Activated CD4-positive, alpha-beta T cell treated with anti-CD3 and anti-CD28 coated beads, Interleukin-2, amount 10 ng/mL, durations not matched to agents 7 days and 5 days (primary cell): ENCODE data around the gene FKBP5. TPM values are rescaled to one million over a fixed set of nuclear protein-coding genes. Genes with fewer than 3 reads are reported as not detected.

Source experiments
- CTCF ChIA-PET: fragments of 350-600 bp; sonication (Branson Sonifier 250); formaldehyde crosslinking; loops from one replicate; lab custom pipeline; 2021; ENCODE audit warnings: antibody characterized with exemption; lab: Charles Lee
- POLR2A ChIA-PET: fragments of 350-600 bp; sonication (Branson Sonifier 250); formaldehyde crosslinking; loops from one replicate; lab custom pipeline; 2021; ENCODE audit warnings: antibody characterized with exemption; lab: Charles Lee
- DNase-seq: peaks from one replicate; pipeline ENCODE4 v3.0.0-alpha.2; 2020
- H3K27ac Mint-ChIP-seq: one replicate; pipeline ENCODE4 v1.8.0; 2021; ENCODE audit warnings: mild to moderate bottlenecking, moderate library complexity, mixed read lengths
- H3K27me3 Mint-ChIP-seq: one replicate; pipeline ENCODE4 v1.8.0; 2021; ENCODE audit warnings: mixed read lengths
- H3K36me3 Mint-ChIP-seq: one replicate; pipeline ENCODE4 v1.8.0; 2021; ENCODE audit warnings: low read depth, mixed read lengths
- H3K4me1 Mint-ChIP-seq: one replicate; pipeline ENCODE4 v1.8.0; 2021; ENCODE audit warnings: mixed read lengths
- H3K4me3 Mint-ChIP-seq: one replicate; pipeline ENCODE4 v1.8.0; 2021; ENCODE audit warnings: mild to moderate bottlenecking, moderate library complexity, mixed read lengths
- H3K9me3 Mint-ChIP-seq: one replicate; pipeline ENCODE4 v1.8.0; 2021; ENCODE audit warnings: mixed read lengths
- total RNA-seq, 2 experiments: library from RNA; stranded (reverse); gene quantifications; one replicate each; pipeline ENCODE4 v1.2.3, GENCODE V29; 2021

FKBP5 gene
- total RNA-seq, 2 experiments from 2014 or later, result 94.2 to 100 TPM

DNA sequence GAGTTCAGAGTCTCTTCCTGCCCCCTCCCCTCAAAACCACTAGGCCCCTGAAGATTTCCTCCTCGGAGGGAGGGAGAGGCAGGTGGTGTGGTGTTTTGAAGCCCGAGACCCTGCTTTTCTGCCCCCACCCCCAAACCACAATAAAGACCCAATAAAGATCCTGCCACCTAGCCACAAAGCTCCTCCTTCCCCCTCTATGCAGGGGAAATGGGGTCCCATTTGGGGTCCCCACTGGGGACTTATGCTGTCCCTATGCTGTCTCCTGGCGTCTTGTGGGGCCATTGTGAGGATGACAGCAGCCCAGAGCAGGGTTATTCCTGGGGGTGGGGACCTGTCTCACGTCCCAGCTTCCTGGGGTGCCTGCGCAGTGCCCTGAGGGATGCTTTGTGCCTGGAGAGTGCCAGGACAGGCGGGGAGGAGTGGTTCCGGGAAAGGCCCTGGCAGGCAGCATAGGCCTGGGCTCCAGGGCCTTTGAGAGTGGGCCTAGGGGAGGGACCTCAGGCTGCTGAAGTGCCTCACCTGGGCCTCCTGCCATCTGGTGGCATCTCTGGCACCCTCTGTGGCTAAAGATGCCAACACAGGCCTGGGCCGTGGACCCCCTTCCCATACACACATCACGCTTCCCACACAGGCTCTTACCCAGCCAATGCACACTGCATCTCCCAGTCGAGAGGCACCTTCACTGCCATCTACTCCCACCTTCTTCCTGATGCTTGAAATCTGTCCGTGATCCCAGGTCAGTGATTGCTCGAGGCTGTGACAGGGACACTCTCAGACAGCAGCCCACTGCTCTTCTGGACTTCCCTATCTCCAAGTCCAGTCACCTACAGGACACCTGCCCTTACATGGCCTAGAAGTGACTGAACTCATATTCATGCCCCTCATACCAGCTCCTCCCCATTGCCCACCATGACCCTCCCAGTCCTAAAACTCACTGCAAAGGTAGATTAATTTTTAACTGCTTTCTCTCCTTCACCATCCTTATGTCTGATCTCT lies 40.3 kb upstream of the FKBP5 start:
- H3K4me3 Mint-ChIP-seq, result peak overlapping the region; percentile 66
- H3K27me3 Mint-ChIP-seq, result no peaks in the 10 kb centered on the region
- no peaks in the 10 kb centered on the region for H3K36me3 Mint-ChIP-seq
- H3K27ac Mint-ChIP-seq, result peak overlapping the region; percentile 99
- peaks cover 89% of the 10 kb centered on the region for H3K4me1 Mint-ChIP-seq
- POLR2A ChIA-PET, result no interaction called here
- H3K9me3 Mint-ChIP-seq, result no peaks in the 10 kb centered on the region
- CTCF ChIA-PET, result interaction anchor here (1.2 to 2.5 kb wide), 3 partner anchors 7 to 21 kb away, joined by 3 to 7 read pairs (median 7); no protein-coding TSS in a partner anchor
- DNase-seq, result peak; percentile 47

DNA sequence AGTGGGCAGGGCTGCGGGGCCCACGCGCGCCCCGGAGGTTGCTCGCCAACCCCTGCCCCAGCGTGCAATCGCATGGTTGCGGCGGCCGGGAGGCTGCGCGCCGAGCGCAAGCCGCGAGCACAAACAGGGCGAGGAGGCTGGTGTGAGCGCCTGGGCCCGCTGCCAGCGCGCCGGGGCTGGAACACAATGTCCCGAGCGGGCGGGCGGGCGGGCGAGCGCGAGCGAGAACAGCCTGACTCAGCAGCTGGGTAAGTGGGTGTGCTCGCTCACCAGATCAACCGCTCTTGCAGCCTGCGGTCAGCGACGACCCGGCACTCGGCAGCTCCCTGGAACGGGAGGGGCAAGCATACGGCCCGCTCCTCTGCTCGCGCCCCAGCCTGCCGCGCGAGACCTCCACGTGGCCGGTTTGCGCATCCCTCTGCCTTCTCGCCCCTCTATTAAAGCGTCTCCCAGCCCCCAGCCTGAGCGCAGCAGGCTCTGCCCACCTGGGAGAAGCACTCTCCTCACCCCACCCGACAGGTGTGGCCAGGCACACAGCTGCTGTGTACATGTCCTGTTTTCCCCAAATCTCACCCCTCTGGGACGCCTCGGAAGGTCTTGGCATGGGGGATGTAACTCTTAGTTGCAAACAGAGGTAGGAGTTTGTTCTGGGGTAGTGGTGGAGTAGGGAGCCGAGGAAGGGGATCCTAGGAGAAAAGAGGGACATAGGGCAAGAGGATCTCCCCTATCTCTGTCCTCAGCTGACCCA lies 39.4 kb upstream of the FKBP5 start:
- Mint-ChIP-seq H3K36me3 (no peaks in the 10 kb centered on the region), H3K4me1 (peaks cover 89% of the 10 kb centered on the region), H3K27ac (peak overlapping the region; percentile 99), H3K27me3 (no peaks in the 10 kb centered on the region), H3K4me3 (peak overlapping the region; percentile 66), H3K9me3 (no peaks in the 10 kb centered on the region)
- ChIA-PET POLR2A (no interaction called here), CTCF (interaction anchor here (0.7 to 2.5 kb wide), 5 partner anchors 8 to 37 kb away, joined by 3 to 7 read pairs (median 3); no protein-coding TSS in a partner anchor)
- peak; percentile 89 for DNase-seq

DNA sequence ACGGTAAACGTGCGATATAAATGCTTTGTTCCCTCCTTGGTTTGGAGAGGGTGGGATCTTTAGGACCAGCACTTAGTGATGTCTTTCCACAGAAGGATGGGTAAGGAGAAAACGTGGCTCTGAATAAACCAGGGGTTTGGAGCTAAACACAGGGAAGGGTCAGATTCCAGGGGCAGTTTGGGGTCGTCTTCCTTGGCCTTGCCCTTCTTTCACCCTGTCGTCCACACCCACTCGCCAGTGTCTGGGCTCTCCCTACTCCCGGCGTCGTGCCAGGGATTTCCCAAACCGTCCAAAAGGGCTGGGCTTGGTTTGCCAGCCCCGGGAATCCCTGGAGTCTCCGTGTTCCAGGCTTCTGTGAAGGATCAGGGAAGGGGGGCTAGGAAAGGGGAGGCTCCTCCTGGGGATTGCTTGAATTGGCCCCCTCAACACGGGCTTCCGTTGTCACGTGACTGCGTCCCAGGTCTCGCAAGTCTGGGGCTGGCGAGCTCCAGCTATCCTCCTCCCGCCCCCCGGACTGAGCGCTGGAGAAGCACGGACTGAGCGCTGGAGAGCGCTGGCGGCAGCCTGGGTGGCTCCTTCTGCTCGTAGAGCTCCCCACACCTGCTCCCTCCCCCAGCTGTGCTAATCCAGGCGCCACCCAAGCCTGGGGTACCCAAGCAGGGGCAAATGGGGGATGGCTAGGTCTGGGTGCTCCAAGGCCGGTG lies 38.7 kb upstream of the FKBP5 start:
- ChIA-PET CTCF (interaction anchor here (0.6 to 2.5 kb wide), 9 partner anchors 9 to 843 kb away, joined by 3 to 7 read pairs (median 4); no protein-coding TSS in a partner anchor), POLR2A (no interaction called here)
- Mint-ChIP-seq H3K27me3 (no peaks in the 10 kb centered on the region), H3K4me1 (peaks cover 82% of the 10 kb centered on the region), H3K27ac (peak overlapping the region; percentile 99), H3K9me3 (no peaks in the 10 kb centered on the region), H3K36me3 (no peaks in the 10 kb centered on the region), H3K4me3 (peak overlapping the region; percentile 66)
- no peak for DNase-seq

DNA sequence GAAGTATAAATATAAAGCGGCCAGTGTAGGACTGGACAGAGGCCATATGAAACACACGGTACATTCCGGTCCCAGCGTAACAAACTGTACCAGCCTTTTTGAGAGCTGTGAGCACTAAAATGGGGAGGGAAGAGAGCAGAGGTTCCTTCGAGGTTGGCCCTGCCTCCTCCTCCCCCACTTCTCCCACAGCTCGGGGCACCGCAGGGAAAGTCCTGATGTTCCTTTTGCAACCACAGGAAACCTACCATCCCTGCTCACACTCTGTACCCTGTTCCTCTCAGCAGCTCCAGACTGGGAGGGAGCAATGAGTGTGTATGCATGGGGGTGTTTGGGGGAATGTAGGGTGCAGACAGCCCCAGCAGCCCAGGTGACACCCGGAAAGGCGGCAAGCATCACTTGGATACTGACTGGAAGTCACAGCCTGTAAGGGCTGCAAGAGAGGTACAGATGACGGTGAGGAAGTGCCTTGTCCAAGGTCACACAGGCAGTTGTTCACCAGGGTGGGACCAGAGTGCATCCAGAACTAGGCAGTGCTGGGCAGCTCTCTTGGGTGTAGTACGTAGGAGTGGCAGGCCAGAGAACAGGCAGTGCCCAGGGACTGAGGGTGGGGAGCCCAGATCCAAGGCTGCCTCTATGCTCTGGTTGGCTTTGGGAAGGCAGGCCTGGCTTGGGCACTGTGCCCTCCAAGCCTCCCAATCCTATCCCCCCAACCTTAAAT lies 37.2 kb upstream of the FKBP5 start:
- DNase-seq, result no peak
- Mint-ChIP-seq H3K9me3 (no peaks in the 10 kb centered on the region), H3K27ac (peak overlapping the region; percentile 99), H3K4me1 (peaks cover 77% of the 10 kb centered on the region), H3K27me3 (no peaks in the 10 kb centered on the region), H3K36me3 (no peaks in the 10 kb centered on the region), H3K4me3 (no peak overlapping the region)
- ChIA-PET POLR2A (no interaction called here), CTCF (interaction anchor here (0.5 to 2.5 kb wide), 7 partner anchors 10 to 45 kb away, joined by 3 to 7 read pairs (median 4); no protein-coding TSS in a partner anchor)

DNA sequence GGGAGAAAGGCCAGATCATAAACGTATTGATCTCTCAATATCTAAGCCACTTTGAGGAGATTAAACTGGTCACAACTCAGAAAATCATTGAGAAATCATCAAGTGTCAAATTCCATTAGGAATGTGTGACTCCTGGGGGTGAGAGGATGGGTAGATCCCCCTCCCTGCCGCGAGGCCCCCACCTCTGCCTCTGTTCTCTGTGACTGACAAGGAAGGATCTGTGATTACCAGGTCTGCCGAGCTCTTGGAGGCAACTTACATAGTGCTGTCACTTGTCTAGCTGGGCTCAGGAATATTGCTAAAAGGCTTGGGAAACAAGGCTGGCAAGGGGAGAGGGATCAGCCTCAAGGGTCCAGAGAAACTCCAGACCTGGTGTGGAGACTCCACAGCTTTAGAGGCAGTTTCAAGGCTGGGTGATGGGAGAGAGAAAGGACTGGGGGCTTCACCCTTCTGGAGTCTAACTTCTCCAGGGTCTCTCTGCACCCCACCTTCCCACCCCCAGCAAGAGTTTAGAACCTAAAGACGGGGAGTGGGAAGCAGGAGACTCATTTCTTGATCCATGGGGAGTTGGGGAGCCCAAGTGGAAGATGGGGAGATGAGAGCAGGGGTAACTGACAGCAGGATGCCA lies 36.5 kb upstream of the FKBP5 start:
- Mint-ChIP-seq H3K9me3 (no peaks in the 10 kb centered on the region), H3K27ac (peak overlapping the region; percentile 47), H3K36me3 (no peaks in the 10 kb centered on the region), H3K4me3 (no peak overlapping the region), H3K27me3 (no peaks in the 10 kb centered on the region), H3K4me1 (peaks cover 78% of the 10 kb centered on the region)
- DNase-seq, result no peak
- CTCF ChIA-PET, result interaction anchor here (0.5 to 2.1 kb wide), 4 partner anchors 12 to 44 kb away, joined by 3 to 7 read pairs (median 4); no protein-coding TSS in a partner anchor
- POLR2A ChIA-PET, result no interaction called here

DNA sequence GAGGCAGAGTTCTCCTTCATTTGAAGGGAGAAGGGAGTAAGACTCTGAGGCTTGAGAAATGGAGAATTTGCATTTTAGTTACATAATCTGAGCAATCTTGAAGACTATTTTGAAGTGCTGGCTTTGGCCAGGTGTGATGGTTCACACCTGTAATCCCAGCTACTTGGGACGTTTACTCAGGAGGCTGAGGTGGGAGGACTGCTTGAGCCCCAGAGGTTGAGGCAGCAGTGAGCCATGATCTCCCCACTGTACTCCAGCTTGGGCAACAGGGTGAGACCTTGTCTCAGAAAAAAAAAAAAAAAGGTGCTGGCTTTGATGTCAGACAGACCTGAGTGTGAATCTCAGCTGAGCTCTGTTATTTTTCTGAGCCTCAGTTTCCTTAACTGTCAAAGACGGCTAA lies 35.8 kb upstream of the FKBP5 start:
- ChIA-PET POLR2A (no interaction called here), CTCF (interaction anchor here (1.0 to 1.6 kb wide), 4 partner anchors 11 to 467 kb away, joined by 3 to 4 read pairs (median 3); no protein-coding TSS in a partner anchor)
- peaks cover 78% of the 10 kb centered on the region for H3K4me1 Mint-ChIP-seq
- no peaks in the 10 kb centered on the region for H3K9me3 Mint-ChIP-seq
- H3K27ac Mint-ChIP-seq, result no peak overlapping the region
- H3K4me3 Mint-ChIP-seq, result no peak overlapping the region
- no peak for DNase-seq
- H3K27me3 Mint-ChIP-seq, result no peaks in the 10 kb centered on the region
- no peaks in the 10 kb centered on the region for H3K36me3 Mint-ChIP-seq

DNA sequence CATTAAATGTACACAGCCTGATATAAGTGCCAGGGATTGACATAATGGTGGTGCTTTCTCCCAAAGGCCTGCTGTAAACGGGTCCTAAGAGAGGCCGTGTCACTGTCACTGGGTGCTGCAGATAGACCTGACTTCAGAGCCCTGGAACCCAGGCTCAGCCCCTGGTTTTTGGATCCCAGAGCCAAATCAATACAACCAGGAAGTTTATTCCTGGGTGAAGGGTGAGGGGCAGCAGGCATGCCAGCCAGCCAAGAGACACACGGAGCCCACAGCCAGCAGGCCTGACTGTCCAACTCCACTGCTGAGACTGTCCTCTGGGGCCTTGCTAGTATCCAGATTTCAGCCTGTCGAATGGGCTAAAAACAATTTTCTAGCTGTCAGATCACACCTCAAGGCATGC lies 35.3 kb upstream of the FKBP5 start:
- no peaks in the 10 kb centered on the region for H3K9me3 Mint-ChIP-seq
- ChIA-PET POLR2A (no interaction called here), CTCF (interaction anchor here (0.7 to 1.6 kb wide), 5 partner anchors 11 to 468 kb away, joined by 3 to 4 read pairs (median 3); no protein-coding TSS in a partner anchor)
- H3K4me1 Mint-ChIP-seq, result peaks cover 78% of the 10 kb centered on the region
- DNase-seq, result no peak
- H3K27me3 Mint-ChIP-seq, result no peaks in the 10 kb centered on the region
- H3K27ac Mint-ChIP-seq, result no peak overlapping the region
- no peaks in the 10 kb centered on the region for H3K36me3 Mint-ChIP-seq
- no peak overlapping the region for H3K4me3 Mint-ChIP-seq

DNA sequence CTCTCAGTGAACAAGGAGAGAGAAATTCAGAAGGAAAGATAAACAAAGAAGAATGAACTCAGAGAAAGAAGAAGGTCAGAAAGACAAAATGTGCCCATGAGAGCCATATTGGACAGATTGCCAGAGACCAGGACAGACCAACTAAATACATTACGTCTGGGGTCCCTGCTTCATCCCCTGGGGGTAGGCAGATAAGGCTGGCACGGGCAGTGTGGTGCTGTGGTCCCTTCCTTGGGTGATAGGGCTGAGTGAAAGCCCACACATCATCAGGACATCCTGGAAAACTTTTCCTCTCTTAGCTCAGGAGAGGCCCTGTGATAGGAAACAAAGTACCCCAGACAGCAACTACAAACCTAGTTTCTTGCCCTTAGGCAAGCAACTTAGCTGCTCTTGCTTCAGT lies 34.9 kb upstream of the FKBP5 start:
- no peak for DNase-seq
- CTCF ChIA-PET, result interaction anchor here (0.6 to 1.6 kb wide), 5 partner anchors 34 to 468 kb away, joined by 3 read pairs; no protein-coding TSS in a partner anchor
- no peaks in the 10 kb centered on the region for H3K27me3 Mint-ChIP-seq
- no peaks in the 10 kb centered on the region for H3K9me3 Mint-ChIP-seq
- H3K4me3 Mint-ChIP-seq, result no peak overlapping the region
- no peaks in the 10 kb centered on the region for H3K36me3 Mint-ChIP-seq
- no peak overlapping the region for H3K27ac Mint-ChIP-seq
- peaks cover 78% of the 10 kb centered on the region for H3K4me1 Mint-ChIP-seq
- POLR2A ChIA-PET, result no interaction called here

DNA sequence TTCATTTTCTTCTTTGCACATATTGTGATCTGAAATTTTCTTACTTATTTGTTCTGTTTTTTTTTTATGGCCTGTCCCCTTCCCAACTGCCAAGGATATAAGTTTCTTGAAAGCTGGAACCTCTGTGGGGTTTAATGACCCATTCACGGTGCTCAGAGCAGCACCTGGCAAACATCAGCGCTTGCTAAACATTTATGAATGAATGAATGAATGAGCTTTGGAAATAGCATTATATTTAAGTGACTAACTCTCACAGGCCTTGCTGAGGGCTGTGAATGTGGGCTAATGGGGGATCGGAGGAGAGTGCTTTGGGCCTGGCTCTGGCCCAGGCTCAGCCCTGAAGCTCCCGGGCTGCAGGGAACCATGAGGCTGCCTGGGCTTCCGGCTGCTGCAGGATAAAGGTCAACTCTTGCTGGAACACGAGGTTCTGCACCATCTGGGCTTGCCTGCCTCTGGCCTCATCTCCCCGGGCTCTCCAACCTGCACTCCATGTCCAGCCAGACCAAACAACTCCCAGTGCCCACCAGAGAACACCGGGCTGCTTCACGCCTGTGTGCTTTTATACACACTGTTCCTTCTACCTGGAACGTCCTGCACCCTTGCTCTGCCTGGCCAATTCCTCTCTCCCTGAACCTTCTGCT lies 33.5 kb upstream of the FKBP5 start:
- ChIA-PET CTCF (interaction anchor here (0.6 to 1.0 kb wide), 2 partner anchors 12 to 412 kb away, joined by 3 read pairs; no protein-coding TSS in a partner anchor), POLR2A (no interaction called here)
- H3K27me3 Mint-ChIP-seq, result no peaks in the 10 kb centered on the region
- peaks cover 2% of the 10 kb centered on the region for H3K36me3 Mint-ChIP-seq
- H3K27ac Mint-ChIP-seq, result peak overlapping the region; percentile 67
- H3K4me1 Mint-ChIP-seq, result peaks cover 80% of the 10 kb centered on the region
- H3K4me3 Mint-ChIP-seq, result no peak overlapping the region
- no peaks in the 10 kb centered on the region for H3K9me3 Mint-ChIP-seq
- no peak for DNase-seq

DNA sequence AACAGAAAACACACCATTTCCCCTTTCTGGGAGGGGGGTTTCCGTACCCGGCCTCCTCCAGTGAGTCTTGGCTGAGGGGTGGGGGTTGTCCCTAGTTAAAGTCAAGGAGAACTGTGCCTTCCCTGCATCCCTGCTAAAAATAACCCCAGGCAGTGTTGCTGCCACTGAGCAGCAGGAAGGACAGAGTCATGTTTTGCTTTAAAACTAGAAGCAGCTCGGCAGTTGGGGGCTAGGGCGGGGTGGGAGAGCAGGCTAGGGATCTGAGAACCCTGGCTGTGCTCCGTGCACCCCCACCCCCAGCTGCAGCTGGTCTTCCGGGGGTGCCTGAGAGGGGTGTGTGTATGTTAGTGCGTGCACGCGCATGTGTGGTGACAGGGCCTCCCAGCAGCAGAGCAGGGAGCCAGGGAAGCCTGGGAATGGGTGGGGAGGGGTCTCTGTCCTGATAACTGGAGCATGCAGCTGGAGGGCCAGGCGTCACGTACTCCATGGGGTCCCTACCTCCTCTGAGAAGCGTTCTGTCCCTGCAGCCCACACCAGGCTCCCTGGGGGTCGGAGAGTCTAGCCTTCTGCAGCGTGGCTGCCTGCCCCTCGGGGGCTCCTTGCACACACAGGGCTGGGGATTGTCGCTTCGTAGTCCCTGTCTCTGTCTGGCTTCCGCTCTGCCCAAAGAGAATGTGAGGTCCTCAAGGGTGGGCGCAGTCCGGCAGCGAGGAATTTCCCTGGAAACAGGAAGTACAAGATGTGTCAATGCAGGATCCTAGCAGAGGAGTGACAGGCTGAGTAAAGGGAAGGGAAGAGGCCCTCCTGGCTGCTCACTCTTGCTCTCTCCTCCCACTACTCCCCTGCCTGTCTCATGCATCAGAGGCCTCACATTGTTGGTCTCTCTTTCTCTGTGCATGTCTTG lies 31.4 kb upstream of the FKBP5 start:
- H3K27me3 Mint-ChIP-seq, result no peaks in the 10 kb centered on the region

More for the DNA sequence above, 31.4 kb upstream of the FKBP5 start:
- DNase-seq, result no peak
- CTCF ChIA-PET, result interaction anchor here (1.7 kb wide), 1 partner anchor 16 kb away, joined by 7 read pairs; no protein-coding TSS in a partner anchor
- POLR2A ChIA-PET, result interaction anchor here (0.6 kb wide), 1 partner anchor 9 kb away, joined by 3 read pairs; no protein-coding TSS in a partner anchor
- Mint-ChIP-seq H3K27ac (peak overlapping the region; percentile 88), H3K36me3 (peaks cover 4% of the 10 kb centered on the region), H3K4me3 (peak overlapping the region; percentile 5), H3K4me1 (peaks cover 67% of the 10 kb centered on the region), H3K9me3 (no peaks in the 10 kb centered on the region)
